ENCODE data around the gene RABL6. TPM values are rescaled to one million over a fixed set of nuclear protein-coding genes. Genes with fewer than 3 reads are reported as not detected.
"Not testable (repeated sequence)": the region's sequence is repeated elsewhere in the genome, so short reads cannot be mapped to it uniquely, and the experiment has no call there.

Gene RABL6
- total RNA-seq, 4 donors from 2014 or later = 28.8 to 57.9 (median 39.6) TPM

DNA sequence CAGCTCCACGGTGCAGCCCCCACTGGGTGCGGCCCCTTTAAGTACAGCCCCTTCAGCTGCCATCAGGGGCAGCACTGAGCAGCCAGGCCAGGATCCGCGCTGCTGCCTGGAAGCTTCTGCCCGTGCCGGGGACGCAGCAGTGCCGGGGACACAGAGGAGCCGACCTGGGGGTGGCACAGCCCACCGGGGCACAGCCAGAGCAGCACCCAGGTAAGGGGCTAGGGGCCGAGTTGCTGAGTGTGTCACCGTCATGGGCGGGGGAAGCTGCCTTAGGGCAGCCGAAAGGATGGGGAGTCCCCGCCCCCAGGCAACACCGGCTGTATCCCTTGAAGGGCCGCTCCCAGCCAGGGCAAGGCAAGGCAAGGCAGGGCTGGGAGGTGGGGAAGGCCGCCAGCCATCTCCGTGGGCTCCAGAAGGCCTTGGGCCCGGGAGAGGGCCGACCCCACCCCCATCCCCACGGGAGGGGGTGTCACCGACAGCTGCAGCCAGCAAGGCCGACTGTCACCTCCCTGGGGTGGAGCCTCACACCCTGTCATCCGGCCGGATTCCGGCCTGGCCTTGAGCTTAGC is 34.7 kb downstream of the RABL6 start, which contains the start of gene AJM1:
AJM1 (plus strand) TSS at position 99 of the 569 bp plus-strand sequence. CDS start 1,937 bp downstream, outside the sequence.
- intact Hi-C loops (cut with DNase I; ENCODE audit: low total_unique reads); H3K36me3 ChIP-seq; H3K9me3 ChIP-seq; H3K27ac ChIP-seq: not testable (repeated sequence)
- peak; percentile 63 to 77 for DNase-seq
- Histone ChIP-seq H3K4me3 (peak within 1 kb of the TSS; percentile 20 to 33), H3K4me1 (peaks cover 0 to 43% of the 10 kb centered on the region in 2 donors), H3K27me3 (peaks cover 13 to 28% of the 10 kb centered on the region in 2 donors)
- TF ChIP-seq, protein P1, sequence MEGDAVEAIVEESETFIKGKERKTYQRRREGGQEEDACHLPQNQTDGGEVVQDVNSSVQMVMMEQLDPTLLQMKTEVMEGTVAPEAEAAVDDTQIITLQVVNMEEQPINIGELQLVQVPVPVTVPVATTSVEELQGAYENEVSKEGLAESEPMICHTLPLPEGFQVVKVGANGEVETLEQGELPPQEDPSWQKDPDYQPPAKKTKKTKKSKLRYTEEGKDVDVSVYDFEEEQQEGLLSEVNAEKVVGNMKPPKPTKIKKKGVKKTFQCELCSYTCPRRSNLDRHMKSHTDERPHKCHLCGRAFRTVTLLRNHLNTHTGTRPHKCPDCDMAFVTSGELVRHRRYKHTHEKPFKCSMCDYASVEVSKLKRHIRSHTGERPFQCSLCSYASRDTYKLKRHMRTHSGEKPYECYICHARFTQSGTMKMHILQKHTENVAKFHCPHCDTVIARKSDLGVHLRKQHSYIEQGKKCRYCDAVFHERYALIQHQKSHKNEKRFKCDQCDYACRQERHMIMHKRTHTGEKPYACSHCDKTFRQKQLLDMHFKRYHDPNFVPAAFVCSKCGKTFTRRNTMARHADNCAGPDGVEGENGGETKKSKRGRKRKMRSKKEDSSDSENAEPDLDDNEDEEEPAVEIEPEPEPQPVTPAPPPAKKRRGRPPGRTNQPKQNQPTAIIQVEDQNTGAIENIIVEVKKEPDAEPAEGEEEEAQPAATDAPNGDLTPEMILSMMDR (IDR thresholded peaks at IDR 0.05) = peak; percentile 68 to 94 (median 85)

DNA sequence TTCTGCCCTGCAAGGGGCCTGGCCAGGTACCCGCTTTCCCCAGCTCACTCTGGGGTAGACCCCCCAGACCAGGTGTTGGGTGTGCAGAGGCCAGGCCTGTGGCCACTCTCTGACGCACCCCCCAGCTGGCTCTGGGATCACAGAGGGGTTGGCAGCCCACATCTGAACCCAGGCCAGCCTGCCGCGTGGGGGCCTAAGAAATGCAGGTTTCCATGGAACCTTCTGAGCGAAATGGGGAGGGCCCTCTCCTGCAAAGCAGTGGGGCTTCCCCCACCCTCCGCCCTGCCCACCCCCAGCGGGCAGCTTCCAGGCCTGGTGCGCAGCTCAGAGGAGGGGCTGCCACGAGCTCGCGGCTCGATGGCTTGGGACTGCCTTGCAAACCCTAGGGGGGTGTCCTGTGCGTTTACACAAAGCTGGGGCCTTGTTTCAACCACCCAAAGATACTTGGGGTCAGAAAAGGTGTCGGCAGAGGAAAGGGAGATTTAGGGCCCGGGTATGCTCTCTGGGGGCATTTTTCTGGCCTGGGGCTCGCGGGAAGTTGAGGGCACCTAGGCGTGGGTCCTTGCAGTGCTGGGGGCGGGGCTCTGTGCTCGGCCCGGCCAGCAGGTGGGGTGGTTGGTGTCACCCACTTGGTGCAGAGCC is 35.5 kb downstream of the RABL6 start:
- H3K27ac ChIP-seq; H3K9me3 ChIP-seq; intact Hi-C loops (cut with DNase I; ENCODE audit: low total_unique reads); DNase-seq; H3K4me3 ChIP-seq; H3K36me3 ChIP-seq: not testable (repeated sequence)
- peaks cover 0 to 45% of the 10 kb centered on the region in 2 donors for H3K4me1 ChIP-seq
- peaks cover 13 to 36% of the 10 kb centered on the region in 2 donors for H3K27me3 ChIP-seq

GRCh38 chr9:136843801-136844740 is 36.3 kb downstream of the RABL6 start:
- H3K9me3 ChIP-seq; H3K27ac ChIP-seq; intact Hi-C loops (cut with DNase I; ENCODE audit: low total_unique reads); H3K4me3 ChIP-seq; H3K36me3 ChIP-seq: not testable (repeated sequence)
- TF ChIP-seq, protein P1 (IDR thresholded peaks at IDR 0.05) = peak; percentile 52 to 77 (median 54)
- Histone ChIP-seq H3K27me3 (peaks cover 13 to 39% of the 10 kb centered on the region in 2 donors), H3K4me1 (peaks cover 0 to 45% of the 10 kb centered on the region in 2 donors)
- peak; percentile 46 to 60 for DNase-seq

DNA sequence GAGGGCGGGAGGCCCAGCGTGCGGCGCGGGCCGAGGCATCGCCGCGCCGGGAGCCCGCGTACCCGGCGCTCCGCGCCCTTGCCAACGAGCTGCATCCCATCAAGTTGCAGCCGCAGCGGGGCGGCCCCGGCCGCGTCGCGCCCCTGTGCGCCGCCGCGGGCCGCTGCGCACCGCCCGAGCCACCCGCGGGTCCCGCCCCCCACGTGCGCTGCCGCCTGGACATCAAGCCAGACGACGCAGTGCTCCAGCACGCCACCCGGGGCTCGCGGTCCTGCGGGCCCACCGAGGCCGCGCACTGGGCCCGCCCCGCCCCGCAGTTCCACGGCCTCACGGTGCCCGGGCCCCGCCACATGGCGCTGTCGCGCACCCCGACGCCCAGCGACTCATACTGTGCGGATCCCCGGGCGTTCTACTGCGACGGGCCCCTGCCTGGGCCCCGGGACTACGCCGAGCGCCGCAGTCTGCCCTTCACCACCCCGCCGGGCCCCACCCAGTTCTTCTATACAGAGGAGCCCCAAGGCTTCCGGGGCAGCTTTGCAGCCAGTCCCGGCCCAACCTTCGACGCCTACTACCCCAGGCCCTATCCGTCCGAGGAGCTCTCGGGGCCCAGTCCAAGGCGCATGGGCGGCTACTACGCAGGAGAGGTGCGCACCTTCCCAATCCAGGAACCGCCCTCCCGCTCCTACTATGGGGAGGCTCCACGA is 37.2 kb downstream of the RABL6 start:
- no peak overlapping the region for H3K27ac ChIP-seq
- no peak for DNase-seq
- TF ChIP-seq POLR2A (IDR thresholded peaks at IDR 0.05) = no peak
- TF ChIP-seq, protein P1 (IDR thresholded peaks at IDR 0.05) = no peak
- H3K27me3 ChIP-seq = peaks cover 13 to 39% of the 10 kb centered on the region in 2 donors
- intact Hi-C loops (cut with DNase I; ENCODE audit: low total_unique reads) = no loop called here
- H3K9me3 ChIP-seq = no peaks in the 10 kb centered on the region
- no peak overlapping the region for H3K4me3 ChIP-seq
- peaks cover under 1 to 45% of the 10 kb centered on the region in 2 donors for H3K4me1 ChIP-seq
- no peaks in the 10 kb centered on the region for H3K36me3 ChIP-seq

Data from uterus (tissue), 4 donors.